Pericardium fibroblast (primary cell): ENCODE measurements around the gene EHD4. TPM values are rescaled to one million over a fixed set of nuclear protein-coding genes. Genes with fewer than 3 reads are reported as not detected.

Experiments used
- total RNA-seq: library from RNA; depleted of rRNA; stranded (reverse); fragments of >200 nt; gene quantifications from 2 replicates; pipeline ENCODE4 v1.2.3, GENCODE V29; 2015

The EHD4 gene
- total RNA-seq, result 4.0 and 6.9 TPM in 2 replicates

DNA sequence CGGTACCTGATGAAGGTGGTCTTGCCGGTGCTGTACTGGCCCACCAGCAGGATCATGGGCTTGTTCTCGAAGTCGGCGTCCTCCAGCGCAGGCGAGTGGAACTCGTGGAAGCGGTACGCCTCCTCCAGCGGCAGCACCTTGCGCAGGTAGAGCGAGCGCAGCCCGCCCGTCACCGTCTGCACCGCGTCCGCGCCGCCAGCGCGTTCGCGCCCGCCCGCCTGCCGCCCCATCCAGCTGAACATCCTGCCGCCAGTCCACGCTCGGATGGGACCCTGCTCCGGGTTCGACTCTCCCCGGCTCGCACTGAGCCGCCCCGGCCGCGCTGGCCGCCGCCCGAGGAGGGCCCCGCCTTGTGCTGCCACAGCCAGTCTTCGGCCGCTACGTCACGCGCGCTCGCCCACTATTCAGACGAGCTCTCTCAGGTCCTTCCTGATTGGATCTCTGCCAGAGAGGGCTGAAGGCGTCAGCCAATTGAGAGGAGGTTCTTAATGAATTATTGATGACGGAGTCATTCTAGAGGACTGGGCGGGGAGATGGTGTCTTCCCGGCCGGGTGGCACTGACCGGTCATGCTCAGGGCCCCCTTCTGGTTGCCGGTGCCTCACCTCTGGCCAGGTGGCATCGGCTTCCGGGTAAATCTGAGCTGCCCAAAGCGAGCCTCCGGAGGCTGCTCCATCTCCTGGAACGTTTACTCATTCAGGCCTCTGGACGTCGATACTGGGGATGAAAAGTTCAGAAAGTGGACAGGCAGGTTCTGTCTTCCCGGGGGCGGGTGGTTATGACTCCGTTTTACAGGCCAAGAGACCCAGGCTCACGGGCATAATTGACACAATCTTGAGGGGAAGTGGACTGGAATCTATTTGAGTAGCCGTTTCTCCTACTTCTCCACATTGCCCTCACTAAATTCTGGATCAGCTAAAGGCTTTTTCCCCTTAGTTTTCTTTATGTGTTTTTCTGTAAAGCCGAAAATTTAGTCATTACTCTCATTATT, at the start of gene EHD4:
TSS of gene EHD4 (minus strand) at position 305 of the 990 bp plus-strand sequence. CDS start at position 242, 63 bp downstream.

DNA sequence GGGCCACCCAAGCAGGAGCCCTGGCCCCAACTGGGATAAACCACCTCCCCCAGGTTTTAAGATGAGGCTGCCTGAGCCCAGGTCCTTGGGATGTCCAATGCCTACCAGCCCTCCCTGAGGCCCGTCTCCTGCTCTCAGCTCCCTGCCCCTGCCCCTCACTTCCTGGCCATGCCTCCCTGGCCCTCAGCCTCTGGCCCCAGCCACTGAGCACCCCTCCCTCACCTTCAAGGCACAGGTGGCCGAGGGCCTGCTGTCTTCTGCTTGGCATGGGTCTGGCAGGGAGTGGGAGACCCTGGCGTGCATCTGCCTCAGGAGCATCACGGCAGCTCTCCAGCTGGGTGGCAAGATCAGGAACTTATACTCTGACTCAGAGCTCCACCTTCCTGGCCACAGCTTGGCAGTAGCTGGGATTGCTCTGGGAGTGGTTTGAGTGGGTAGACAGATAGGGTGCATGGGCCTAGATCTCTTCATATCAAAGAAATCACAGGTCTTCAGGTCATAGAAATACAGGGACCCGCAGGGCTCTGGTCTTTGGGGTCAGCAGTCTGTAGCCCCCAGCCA, 48.4 kb upstream of the EHD4 start, which contains the start of gene PLA2G4E:
TSS of gene PLA2G4E (minus strand) at position 330 of the 561 bp plus-strand sequence. CDS start at position 318, 12 bp downstream.

DNA sequence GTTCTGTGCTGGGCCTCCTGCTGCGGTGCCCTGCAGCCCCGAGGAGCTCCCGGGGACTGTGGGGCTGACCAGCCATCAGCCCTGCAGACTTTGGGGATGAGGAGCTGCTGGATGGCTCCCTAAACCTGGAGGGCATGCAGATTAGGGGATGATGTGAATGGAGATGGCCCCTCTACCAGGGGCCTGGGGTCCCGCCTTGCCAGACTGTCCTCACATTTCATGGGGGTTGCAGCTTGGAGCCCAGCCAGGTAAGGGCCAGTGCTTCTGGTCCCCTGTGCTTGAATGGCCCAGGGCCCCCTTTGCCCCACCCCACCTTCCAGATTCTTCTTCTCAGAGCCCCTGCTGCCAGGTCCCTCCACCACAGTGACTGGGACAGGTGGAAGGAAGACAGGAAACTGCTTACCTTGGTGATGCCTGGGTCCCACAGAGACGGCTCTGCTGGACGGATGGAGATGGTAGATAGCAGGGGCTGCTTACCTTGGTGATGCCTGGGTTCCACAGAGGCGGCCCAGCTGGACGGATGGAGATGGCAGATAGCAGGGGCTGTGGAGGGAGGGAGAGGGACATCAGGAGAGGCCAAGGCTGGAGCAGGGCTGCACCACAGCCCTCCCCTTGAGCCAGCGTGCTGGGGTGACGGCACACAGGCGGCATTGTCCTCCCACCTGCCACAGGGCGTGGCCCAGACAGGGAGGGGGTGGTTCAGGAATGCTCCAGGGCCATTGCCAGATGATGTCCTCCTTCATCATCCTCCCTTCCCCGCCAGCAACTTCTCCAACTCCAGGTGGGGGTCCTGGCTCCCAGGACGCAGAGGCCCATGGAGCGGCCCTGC, 78.7 kb downstream of the EHD4 start, which contains the start of gene SPTBN5:
TSS of gene SPTBN5 (minus strand) at position 632 of the 829 bp plus-strand sequence. CDS start at position 76, 556 bp downstream.

Other genes starting within 250 kb of the EHD4 start
- gene MAPKBP1, start 198.1 kb downstream of the EHD4 start, total RNA-seq, result 4.4 and 5.2 TPM in 2 replicates
- gene JMJD7, start 144.5 kb downstream of the EHD4 start, total RNA-seq, result 3.3 and 4.6 TPM in 2 replicates
- 0.47 and 3.4 TPM in 2 replicates for gene PLA2G4B, start 133.7 kb downstream of the EHD4 start, total RNA-seq
- gene SPTBN5, start 78.5 kb downstream of the EHD4 start, total RNA-seq, result under 0.01 TPM in 1 of 2 replicates, not detected in the other
- not detected in 2 replicates for gene PLA2G4E, start 48.5 kb upstream of the EHD4 start, total RNA-seq
- gene PLA2G4D, start 122.0 kb upstream of the EHD4 start, total RNA-seq, result not detected in 2 replicates
- not detected in 2 replicates for gene PLA2G4F, start 184.1 kb upstream of the EHD4 start, total RNA-seq
- gene VPS39, start 235.7 kb upstream of the EHD4 start, total RNA-seq, result 33.7 and 33.8 TPM in 2 replicates